CD4-positive, alpha-beta T cell treated with Interleukin-6 at 100 ng/mL for 8 hours (primary cell): ENCODE data around the gene LARP4B.

Experiments used
- DNase-seq: peaks from one replicate; pipeline ENCODE4 v3.0.0-alpha.2; 2020; ENCODE audit warnings: mixed read lengths, low spot score

LARP4B gene

DNA sequence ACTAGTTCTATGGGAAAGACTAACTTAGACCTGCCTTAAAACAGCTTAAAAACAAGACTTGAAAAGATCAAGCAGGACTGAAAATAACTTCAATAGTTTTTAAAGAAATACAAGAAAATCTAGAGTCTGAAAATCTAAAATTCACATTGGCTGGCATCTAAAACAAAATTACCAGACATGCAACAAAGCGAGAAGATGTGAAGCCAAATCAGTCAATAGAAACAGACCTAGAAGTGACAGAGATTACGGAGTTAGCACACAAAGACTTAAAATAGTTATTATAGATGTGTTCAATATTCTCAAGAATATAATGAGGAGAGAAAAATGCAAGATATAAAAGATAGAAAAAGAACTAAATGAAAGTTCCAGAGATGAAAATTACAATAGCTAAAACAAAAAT, 163.7 kb downstream of the LARP4B start:
- DNase-seq = no peak

DNA sequence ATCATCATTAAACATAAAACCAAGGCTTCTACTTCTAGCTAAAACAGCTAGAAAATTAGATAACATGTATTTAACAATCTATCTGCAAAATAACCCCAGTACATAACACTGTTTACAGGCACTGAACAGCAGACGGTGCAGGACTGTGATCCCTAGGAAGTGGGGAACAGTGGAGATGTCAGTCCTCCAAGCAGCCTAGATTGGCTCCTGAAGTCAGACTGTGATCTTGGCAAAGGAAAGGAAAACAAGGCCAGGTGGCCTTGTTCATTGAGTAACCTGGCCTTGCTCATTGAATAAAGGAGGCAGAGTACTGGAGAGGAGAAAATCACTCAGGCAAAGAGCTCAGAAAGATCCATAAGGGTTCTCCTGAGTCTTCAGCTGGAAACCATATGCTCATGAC, 164.3 kb downstream of the LARP4B start:
- DNase-seq = no peak

- DNase-seq = no peak
Measured at GRCh38 chr10:761376-761775, 170.1 kb downstream of the LARP4B start.

GRCh38 chr10:760622-761021, 170.9 kb downstream of the LARP4B start:
- no peak for DNase-seq

DNA sequence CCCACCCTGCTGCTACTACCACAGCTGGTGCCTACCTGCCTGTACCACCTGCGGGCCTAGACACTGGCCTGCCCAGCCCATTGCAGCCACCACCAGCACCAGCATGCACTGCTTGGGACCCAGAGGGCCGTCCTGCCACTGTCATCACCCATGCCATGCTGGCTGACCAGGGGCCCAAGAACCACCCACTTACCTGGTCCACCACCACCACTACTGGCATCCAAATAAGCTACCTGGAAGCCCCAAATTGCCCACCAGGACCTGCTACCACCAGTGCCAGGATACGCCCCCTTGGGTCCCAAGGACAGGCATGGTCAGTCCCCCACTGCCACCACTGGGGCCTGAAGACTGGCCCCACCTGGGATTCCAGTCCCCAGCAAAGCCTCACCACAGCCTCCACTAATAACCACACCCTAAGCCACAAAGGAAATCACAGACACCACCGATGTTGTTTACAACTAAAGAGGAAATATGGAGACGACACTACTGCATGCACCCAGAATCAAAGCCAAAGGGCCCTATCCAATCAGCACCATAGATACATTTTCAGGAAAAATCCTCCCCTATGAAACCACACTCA, 171.5 kb downstream of the LARP4B start:
- no peak for DNase-seq
